Activated CD4-positive, CD25-positive, alpha-beta regulatory T cell (primary cell): ENCODE results near the gene GNAI2.
A peak's percentile ranks its signal among the peaks of the same experiment; 100 is the strongest.

Experiments
- DNase-seq, 4 experiments: peaks; one replicate each; lab custom pipeline; 2025; lab: John Stamatoyannopoulos, UW

The GNAI2 gene

GRCh38 chr3:50235716-50236483 is at the start of gene GNAI2:
Gene GNAI2 (plus strand): TSS chr3:50236204. CDS start chr3:50236336, 132 bp downstream.
- peak; percentile 97 to 99 (median 98) for DNase-seq

GRCh38 chr3:50187750-50188149 is 48.3 kb upstream of the GNAI2 start:
- no peak for DNase-seq

- DNase-seq = no peak
Observed at GRCh38 chr3:50189274-50189673, 46.7 kb upstream of the GNAI2 start.

GRCh38 chr3:50189989-50190388 is 46.0 kb upstream of the GNAI2 start:
- DNase-seq = no peak

- no peak for DNase-seq
Observed at GRCh38 chr3:50190936-50191660, 44.9 kb upstream of the GNAI2 start, which contains the start of gene GNAT1. Gene GNAT1 (plus strand): TSS chr3:50191610. CDS start chr3:50191726, 116 bp downstream.

GRCh38 chr3:50192124-50192523 is 43.9 kb upstream of the GNAI2 start:
- no peak for DNase-seq

- DNase-seq = peak; percentile 33 to 86 (median 68)
Observed at GRCh38 chr3:50192689-50193141, 43.3 kb upstream of the GNAI2 start.

- no peak for DNase-seq
Observed at GRCh38 chr3:50193286-50193685, 42.7 kb upstream of the GNAI2 start.

GRCh38 chr3:50193746-50194127 is 42.3 kb upstream of the GNAI2 start:
- no peak for DNase-seq

GRCh38 chr3:50194128-50194902 is 41.7 kb upstream of the GNAI2 start:
- peak; percentile 62 to 69 (median 64) for DNase-seq

- no peak for DNase-seq
Observed at GRCh38 chr3:50194903-50195500, 41.0 kb upstream of the GNAI2 start.

- DNase-seq = no peak
Observed at GRCh38 chr3:50195501-50196252, 40.3 kb upstream of the GNAI2 start.

GRCh38 chr3:50196253-50196801 is 39.7 kb upstream of the GNAI2 start:
- DNase-seq = no peak

- DNase-seq = no peak
Observed at GRCh38 chr3:50201573-50202315, 34.3 kb upstream of the GNAI2 start.

GRCh38 chr3:50202353-50203112 is 33.5 kb upstream of the GNAI2 start:
- DNase-seq = no peak

- no peak for DNase-seq
Observed at GRCh38 chr3:50203113-50203808, 32.7 kb upstream of the GNAI2 start.

- DNase-seq = no peak
Observed at GRCh38 chr3:50203809-50204803, 31.9 kb upstream of the GNAI2 start.
